ENCODE measurements around the gene CRTC2. TPM values are rescaled to one million over a fixed set of nuclear protein-coding genes. Genes with fewer than 3 reads are reported as not detected.
"Not testable (repeated sequence)": the region's sequence is repeated elsewhere in the genome, so short reads cannot be mapped to it uniquely, and the experiment has no call there.

Gene CRTC2
- 10 to 100 TPM; 17.3 to 19.6 TPM for total RNA-seq
- long read RNA-seq, partial matches to known transcripts = 15 of 17 reads
- long read RNA-seq, other reads (novel, unspliced or antisense) = 1 of 17 reads

DNA sequence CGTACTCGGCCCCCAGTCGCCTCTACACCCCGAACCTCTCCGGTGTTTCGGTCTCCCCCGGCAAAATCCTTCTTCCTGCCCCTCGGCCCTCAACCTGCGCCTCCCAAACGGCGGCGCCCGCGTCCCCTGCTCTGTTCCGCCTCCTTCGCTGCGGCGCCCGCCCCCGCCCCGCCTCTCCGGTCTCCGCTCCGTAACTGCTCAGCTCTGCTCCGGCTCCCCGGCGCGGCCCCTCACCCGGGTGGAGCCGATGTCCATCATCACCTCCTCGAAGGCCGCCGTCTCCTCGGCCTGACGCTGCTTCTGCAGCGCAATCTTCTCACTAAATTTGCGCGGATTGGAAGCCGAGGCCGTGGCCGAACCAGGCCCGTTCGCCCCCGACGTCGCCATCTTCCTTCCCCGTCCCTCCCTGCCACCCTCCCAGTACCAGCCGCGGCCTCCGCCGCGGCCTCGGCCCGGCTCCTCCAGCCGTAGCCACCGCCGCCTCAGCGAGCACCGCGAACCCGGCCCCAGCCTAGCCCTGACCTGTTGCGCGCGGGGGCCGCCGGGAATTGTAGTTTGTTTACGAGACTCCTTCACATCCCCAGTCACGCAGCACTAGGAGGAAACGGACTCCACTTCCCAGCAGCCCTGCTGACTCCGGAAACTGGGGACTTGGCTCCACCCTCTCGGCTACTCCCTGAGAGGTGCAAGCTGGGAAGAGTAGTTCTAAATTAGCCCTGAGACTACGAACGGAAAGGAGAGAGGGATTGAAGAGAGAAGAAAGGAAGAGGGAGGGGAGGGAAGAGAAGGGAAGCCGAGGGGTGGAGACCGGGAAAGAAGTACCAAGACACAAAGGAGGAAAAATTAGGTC, at the start of gene CRTC2:
TSS of gene CRTC2 (minus strand) at position 502 of the 850 bp plus-strand sequence. CDS start at position 387, 115 bp downstream.
- intact Hi-C loops (cut with DNase I) = no loop called here
- ATAC-seq (peak; percentile 90 to 91), DNase-seq (peak; percentile 100)

DNA sequence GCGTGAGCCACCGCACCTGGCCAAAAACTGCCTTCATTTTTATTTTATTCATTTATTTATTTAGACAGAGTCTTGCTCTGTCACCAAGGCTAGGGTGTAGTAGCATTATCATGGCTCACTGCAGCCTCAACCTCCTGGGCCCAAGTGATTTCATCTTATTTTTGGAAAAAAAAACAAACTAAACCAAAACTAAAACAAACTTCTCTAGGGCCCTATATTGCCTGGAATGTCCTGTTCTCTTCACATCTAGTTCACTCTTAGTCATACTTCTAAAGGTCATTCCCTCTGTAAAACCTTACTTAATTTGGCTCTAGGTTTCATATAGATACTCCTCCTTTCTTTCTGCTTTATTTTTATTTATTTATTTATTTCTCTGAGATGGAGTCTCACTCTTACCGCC, 47.7 kb upstream of the CRTC2 start:
- no peak for ATAC-seq

GRCh38 chr1:154000420-154000819, 42.0 kb upstream of the CRTC2 start:
- no peak for ATAC-seq
- no peak for DNase-seq
- intact Hi-C loops (cut with DNase I) = no loop called here

More for the DNA sequence above, 47.7 kb upstream of the CRTC2 start:
- DNase-seq = no peak
- intact Hi-C loops (cut with DNase I) = no loop called here

- DNase-seq, ATAC-seq: not testable (repeated sequence)
- intact Hi-C loops (cut with DNase I) = loop anchor here in 1 of 2 donors (10.0 kb wide), 1 partner anchor 158 kb away; the partner anchor contains the start of gene NUP210L
Observed at GRCh38 chr1:153996882-153997281, 38.5 kb upstream of the CRTC2 start.

DNA sequence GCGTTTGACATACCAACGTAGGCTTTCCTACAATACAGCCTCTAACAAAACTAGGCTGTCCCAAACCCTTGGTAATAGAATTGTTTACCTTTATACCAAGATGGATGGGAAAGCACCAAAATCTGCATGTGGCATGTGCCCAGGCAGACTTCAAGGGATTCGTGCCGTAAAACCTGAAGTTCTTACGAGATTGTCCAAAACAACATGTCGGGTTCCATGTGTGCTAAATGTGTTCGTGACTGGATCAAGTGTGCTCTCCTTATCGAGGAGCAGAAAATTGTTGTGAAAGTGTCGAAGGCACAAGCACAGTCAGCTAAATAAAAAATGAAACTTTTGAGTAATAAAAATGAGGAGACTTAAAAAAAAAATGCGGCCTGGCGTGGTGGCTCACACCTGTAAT, 37.2 kb upstream of the CRTC2 start:
- DNase-seq (no peak), ATAC-seq (no peak)
- intact Hi-C loops (cut with DNase I) = loop anchor here in 1 of 2 donors (10.0 kb wide), 1 partner anchor 159 kb away; the partner anchor contains the start of gene NUP210L

GRCh38 chr1:153995202-153995601, 36.8 kb upstream of the CRTC2 start:
- no peak for ATAC-seq
- intact Hi-C loops (cut with DNase I) = loop anchor here in 1 of 2 donors (10.0 kb wide), 1 partner anchor 160 kb away; the partner anchor contains the start of gene NUP210L
- no peak for DNase-seq

GRCh38 chr1:153991806-153992205, 33.4 kb upstream of the CRTC2 start:
- ATAC-seq = no peak
- intact Hi-C loops (cut with DNase I) = loop anchor here in 1 of 2 donors (10.0 kb wide), 1 partner anchor 163 kb away; the partner anchor contains the start of gene NUP210L
- DNase-seq = no peak

GRCh38 chr1:153991151-153991630, 32.8 kb upstream of the CRTC2 start:
- intact Hi-C loops (cut with DNase I) = loop anchor here in 1 of 2 donors (10.0 kb wide), 1 partner anchor 164 kb away; the partner anchor contains the start of gene NUP210L
- ATAC-seq (no peak), DNase-seq (no peak)

DNA sequence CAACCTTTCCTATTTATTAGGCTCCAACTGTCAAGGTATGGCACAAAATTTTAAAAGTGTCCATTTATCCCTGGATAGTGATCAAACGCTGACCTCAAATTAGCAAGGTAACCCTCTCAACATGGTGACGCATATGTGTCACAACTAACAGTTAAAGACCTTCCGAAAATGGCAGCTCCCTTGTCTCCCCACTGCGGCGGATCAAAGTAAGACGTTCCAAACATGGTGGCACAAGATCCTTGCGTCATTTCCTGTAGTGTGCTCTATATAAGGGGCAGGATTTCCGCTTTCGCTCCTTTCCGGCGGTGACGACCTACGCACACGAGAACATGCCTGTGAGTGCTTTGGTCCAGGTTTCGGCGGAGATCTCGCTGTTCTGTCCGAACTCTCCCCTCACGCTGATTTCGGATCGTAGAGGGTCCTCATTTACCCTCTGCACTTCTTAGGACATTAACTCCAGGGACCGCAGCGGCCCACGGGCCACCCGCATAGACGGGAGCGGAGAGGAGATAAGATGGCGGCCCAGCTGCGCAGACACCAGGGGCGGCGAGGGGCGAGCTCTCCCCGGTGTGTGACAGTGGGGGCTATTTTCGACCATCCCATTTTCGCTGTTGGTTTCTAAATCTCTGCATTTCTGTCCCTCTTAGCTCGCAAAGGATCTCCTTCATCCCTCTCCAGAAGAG, 32.2 kb upstream of the CRTC2 start, which contains the start of gene RPS27:
TSS of gene RPS27 (plus strand) at position 295 of the 683 bp plus-strand sequence. CDS start at position 330, 35 bp downstream.
- DNase-seq (peak; percentile 91), ATAC-seq (peak; percentile 78 to 84)
- intact Hi-C loops (cut with DNase I) = loop anchor here in 1 of 2 donors (10.0 kb wide), 1 partner anchor 164 kb away; the partner anchor contains the start of gene NUP210L

DNA sequence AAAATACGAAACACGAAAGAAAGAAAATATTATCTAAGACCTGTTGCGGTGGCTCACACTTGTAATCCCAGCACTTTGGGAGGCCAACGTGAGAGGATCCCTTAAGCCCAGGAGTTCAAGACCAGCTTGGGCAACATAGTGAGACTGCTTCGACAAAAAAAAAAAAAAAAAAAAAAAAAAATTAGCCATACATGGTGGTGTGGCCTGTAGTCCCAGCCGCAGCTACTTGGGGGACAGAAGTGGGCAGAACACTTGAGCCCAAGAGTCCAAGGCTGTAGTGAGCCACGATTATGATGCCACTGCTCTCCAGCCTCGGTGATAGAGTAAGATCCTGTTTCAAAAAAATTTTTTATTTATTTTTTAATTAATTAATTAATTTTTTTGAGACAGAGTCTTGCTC, 29.2 kb upstream of the CRTC2 start:
- intact Hi-C loops (cut with DNase I) = loop anchor here (2.0 to 10.0 kb wide), 4 partner anchors 190 to 313 kb away; partner anchors contain the start of genes NPR1 (in 2 of the 2) and ILF2 (in 1 of the 2)
- DNase-seq (no peak), ATAC-seq (no peak)

GRCh38 chr1:153985941-153986761, 27.7 kb upstream of the CRTC2 start, which contains the start of gene RAB13:
RAB13 (minus strand) TSS chr1:153986339; CDS start chr1:153986236, 103 bp downstream.
- intact Hi-C loops (cut with DNase I) = loop anchor here (2.0 to 10.0 kb wide), 4 partner anchors 189 to 311 kb away; partner anchors contain the start of genes NPR1 (in 2 of the 2) and ILF2 (in 1 of the 2)
- ATAC-seq (peak; percentile 86 to 91), DNase-seq (peak; percentile 91)

- ATAC-seq (peak; percentile 14 to 36), DNase-seq (peak; percentile 67)
- intact Hi-C loops (cut with DNase I) = loop anchor here (5.0 to 10.0 kb wide), 3 partner anchors 188 to 311 kb away; partner anchors contain the start of genes NPR1 (in 2 of the 2) and ILF2 (in 1 of the 2)
Observed at GRCh38 chr1:153985341-153985912, 27.0 kb upstream of the CRTC2 start.

DNA sequence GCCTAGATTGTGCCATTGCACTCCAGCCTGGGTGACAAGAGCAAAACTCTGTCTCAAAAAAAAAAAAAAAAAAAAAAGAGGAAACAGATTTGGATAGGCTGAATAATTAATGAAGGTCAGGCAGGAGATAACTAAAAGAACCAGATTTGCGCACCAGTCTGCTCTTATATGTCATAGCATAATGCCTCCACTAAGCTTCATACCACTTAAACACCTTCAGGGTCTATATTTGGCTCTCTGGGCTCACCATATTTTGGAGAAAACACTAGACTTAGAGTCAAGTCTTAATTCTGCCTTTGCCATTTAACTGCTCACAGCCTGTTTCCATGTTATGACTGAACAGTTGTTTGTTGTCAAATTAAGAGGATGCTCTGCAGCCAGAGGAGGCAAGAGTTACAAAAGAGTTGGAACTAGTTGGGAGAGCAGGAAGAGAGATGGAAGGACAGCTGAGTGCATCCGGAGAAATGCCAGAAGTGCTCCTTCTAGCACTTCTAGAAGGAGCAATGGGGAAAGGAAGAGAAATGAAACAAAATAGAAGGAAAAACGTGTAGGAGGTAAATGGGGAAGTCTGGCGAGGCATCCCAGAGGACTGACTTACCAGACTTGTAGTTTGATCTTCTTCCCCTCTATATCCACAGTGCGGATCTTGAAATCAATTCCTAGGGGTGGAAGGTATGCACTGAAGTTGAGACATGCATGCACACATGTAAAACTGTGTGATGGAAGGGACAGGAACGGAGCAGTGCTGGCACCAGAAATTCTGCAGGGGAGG, 25.9 kb upstream of the CRTC2 start:
- no peak for ATAC-seq
- DNase-seq = no peak
- intact Hi-C loops (cut with DNase I) = loop anchor here in 1 of 2 donors (10.0 kb wide), 1 partner anchor 310 kb away; the partner anchor contains the start of genes ILF2 and NPR1

- intact Hi-C loops (cut with DNase I) = loop anchor here in 1 of 2 donors (10.0 kb wide), 1 partner anchor 307 kb away; the partner anchor contains the start of genes ILF2 and NPR1
- DNase-seq, ATAC-seq: not testable (repeated sequence)
Observed at GRCh38 chr1:153981735-153982134, 23.3 kb upstream of the CRTC2 start.

DNA sequence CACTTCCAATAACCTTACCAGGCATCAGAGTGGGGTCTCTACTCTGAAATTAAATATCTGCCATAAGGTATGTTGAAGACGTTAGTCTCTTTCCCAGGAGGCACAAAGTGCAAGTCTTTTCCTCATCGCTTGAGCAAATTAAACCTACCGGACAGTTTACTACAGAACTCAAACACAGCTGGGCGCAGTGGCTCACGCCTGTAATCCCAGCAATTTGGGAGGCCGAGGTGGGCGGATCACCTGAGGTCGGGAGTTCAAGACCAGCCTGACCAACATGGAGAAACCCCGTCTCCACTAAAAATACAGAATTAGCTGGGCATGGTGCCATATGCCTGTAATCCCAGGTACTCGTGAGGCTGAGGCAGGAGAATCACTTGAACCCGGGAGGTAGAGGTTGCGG, 20.7 kb upstream of the CRTC2 start:
- intact Hi-C loops (cut with DNase I) = loop anchor here in 1 of 2 donors (5.0 kb wide), 1 partner anchor 162 kb away; no protein-coding TSS in a partner anchor
- ATAC-seq, DNase-seq: not testable (repeated sequence)

GRCh38 chr1:153978274-153978909, 20.0 kb upstream of the CRTC2 start:
- intact Hi-C loops (cut with DNase I) = loop anchor here in 1 of 2 donors (5.0 kb wide), 1 partner anchor 161 kb away; no protein-coding TSS in a partner anchor

More at GRCh38 chr1:153978274-153978909, 20.0 kb upstream of the CRTC2 start:
- DNase-seq = no peak
- ATAC-seq = no peak

Data from left cardiac atrium (tissue), 4 donors.